Measurements from ENCODE around the gene SCARB1. TPM values are rescaled to one million over a fixed set of nuclear protein-coding genes. Genes with fewer than 3 reads are reported as not detected.

SCARB1 gene
- total RNA-seq, 4 donors from 2014 or later, result 15.3 to 55.3 (median 29.7) TPM

DNA sequence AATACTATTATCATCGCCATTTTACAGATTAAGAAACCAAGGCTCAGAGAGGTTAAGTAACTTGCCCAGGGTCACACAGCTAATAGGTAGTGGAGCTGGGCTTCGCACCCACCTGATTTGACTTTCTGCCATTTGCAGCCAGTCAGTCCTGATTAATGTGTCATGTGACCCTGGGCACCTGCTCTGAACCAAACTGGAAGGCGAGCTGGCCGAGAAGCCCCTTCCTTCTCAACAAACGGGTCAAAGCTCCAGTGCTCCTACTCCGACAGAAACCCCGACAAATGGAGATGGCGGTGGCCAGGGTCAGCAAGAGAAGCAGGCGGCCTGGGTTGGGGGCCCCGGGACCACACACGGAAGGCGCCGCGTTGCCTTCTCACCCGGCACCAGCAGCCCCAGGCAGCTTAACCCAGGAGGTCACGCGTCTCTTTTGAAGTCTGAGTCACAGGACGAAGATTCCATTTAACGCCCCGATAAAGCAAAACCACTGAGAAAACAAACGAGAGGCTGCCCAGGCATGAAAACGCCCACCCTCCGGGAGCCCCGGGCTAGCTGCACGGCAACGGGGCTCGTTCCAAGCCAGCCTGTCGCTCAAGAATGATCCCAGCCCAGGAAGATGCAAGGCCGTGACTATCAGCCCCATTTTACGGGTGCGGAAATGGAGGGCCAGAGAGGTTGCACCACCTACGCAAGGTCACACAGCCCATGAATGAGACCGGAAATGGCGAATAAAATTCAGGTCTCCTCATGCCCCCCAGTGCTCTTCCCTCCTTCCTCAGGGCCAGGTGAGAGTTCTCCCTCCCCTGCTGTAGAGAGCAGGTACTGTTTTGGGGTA lies 124.8 kb downstream of the SCARB1 start:
- Histone ChIP-seq H3K4me1 (peaks cover 0 to 53% (median 9%) of the 10 kb centered on the region in 4 donors), H3K27ac (no peak overlapping the region), H3K9me3 (no peaks in the 10 kb centered on the region), H3K36me3 (no peaks in the 10 kb centered on the region), H3K27me3 (no peaks in the 10 kb centered on the region), H3K4me3 (no peak overlapping the region)
- WGBS, 2 donors, result 64 to 65% methylated on average over 33 to 34 of the region's 34 CpGs
- DNase-seq (ENCODE audit: low spot score in 2 of 2), result no peak
- no peak for TF ChIP-seq POLR2A (IDR thresholded peaks at IDR 0.05)
- no peak for TF ChIP-seq EP300 (IDR thresholded peaks at IDR 0.05)
- no peak for TF ChIP-seq CTCF (IDR thresholded peaks at IDR 0.05)

DNA sequence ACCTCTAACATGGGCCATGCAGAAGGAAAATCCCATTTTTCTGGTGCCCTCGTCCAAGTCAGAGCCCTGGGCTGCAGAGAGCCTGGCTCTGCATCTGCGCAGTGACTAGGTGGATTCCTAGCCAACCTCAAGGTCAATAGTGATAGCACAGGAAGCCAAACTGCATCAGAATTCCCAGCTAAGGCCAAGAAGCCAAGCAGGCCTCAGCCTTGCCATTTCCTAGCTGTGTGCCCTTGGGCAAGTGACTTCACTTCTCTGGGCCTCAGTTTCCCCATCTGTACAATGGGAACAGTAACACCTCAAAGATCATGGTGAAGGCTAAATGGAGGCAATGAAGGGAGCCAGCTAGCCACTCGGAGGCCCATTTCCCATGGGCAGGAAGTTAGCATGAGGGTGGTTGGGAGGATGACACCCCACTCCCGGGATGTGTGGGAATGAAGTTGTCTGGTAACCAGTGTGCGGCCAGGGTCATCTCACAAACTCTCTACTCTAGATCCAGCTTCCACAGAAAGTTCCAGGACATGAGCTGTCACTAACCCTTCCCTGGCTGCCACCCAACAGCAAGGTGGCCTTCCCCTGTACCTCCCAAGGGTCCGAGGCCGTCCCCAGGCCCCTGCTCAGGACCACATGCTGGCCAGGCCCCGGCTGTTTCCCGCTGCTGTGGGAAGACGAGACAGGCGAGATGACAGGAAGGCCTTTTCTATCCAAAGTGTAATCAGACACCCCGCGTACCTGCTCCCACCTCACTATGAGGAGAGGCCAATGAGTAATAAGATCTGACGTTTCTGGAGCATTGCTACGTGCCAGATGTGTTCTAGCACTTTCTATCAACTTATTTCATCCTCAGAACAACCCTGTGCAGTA lies 125.7 kb downstream of the SCARB1 start:
- H3K4me3 ChIP-seq, result no peak overlapping the region
- no peak overlapping the region for H3K27ac ChIP-seq
- no peaks in the 10 kb centered on the region for H3K27me3 ChIP-seq
- no peak for DNase-seq (ENCODE audit: low spot score in 2 of 2)
- no peaks in the 10 kb centered on the region for H3K9me3 ChIP-seq
- 80 to 88% methylated on average over 10 to 14 of the region's 15 CpGs for WGBS, 2 donors
- H3K36me3 ChIP-seq, result no peaks in the 10 kb centered on the region
- peaks cover 0 to 49% (median 9%) of the 10 kb centered on the region in 4 donors for H3K4me1 ChIP-seq
- no peak for TF ChIP-seq EP300 (IDR thresholded peaks at IDR 0.05)

- H3K27ac ChIP-seq, result peak overlapping the region in 2 of 4 donors; percentile 59 to 75
- H3K27me3 ChIP-seq, result no peaks in the 10 kb centered on the region
- no peaks in the 10 kb centered on the region for H3K9me3 ChIP-seq
- no peak for DNase-seq (ENCODE audit: low spot score in 2 of 2)
- peak overlapping the region in 1 of 4 donors; percentile 33 for H3K4me3 ChIP-seq
- WGBS, 2 donors, result 63 to 64% methylated on average over 8 of the region's 8 CpGs
- peaks cover 0 to 48% (median 5%) of the 10 kb centered on the region in 4 donors for H3K4me1 ChIP-seq
- H3K36me3 ChIP-seq, result no peaks in the 10 kb centered on the region
- TF ChIP-seq EP300 (IDR thresholded peaks at IDR 0.05) (no peak), CTCF (IDR thresholded peaks at IDR 0.05) (no peak), POLR2A (IDR thresholded peaks at IDR 0.05) (no peak)
Measured at GRCh38 chr12:124737040-124737419, 126.6 kb downstream of the SCARB1 start.

- Histone ChIP-seq H3K27me3 (no peaks in the 10 kb centered on the region), H3K9me3 (no peaks in the 10 kb centered on the region), H3K27ac (peak overlapping the region in 3 of 4 donors; percentile 31 to 75 (median 59)), H3K36me3 (no peaks in the 10 kb centered on the region), H3K4me1 (peaks cover 0 to 46% (median 5%) of the 10 kb centered on the region in 4 donors), H3K4me3 (peak overlapping the region in 1 of 4 donors; percentile 33)
- WGBS, 2 donors, result 76 to 78% methylated on average over 27 of the region's 27 CpGs
- TF ChIP-seq EP300 (IDR thresholded peaks at IDR 0.05) (no peak), CTCF (IDR thresholded peaks at IDR 0.05) (no peak), POLR2A (IDR thresholded peaks at IDR 0.05) (no peak)
- no peak for DNase-seq (ENCODE audit: low spot score in 2 of 2)
Measured at GRCh38 chr12:124736115-124737039, 127.3 kb downstream of the SCARB1 start.

DNA sequence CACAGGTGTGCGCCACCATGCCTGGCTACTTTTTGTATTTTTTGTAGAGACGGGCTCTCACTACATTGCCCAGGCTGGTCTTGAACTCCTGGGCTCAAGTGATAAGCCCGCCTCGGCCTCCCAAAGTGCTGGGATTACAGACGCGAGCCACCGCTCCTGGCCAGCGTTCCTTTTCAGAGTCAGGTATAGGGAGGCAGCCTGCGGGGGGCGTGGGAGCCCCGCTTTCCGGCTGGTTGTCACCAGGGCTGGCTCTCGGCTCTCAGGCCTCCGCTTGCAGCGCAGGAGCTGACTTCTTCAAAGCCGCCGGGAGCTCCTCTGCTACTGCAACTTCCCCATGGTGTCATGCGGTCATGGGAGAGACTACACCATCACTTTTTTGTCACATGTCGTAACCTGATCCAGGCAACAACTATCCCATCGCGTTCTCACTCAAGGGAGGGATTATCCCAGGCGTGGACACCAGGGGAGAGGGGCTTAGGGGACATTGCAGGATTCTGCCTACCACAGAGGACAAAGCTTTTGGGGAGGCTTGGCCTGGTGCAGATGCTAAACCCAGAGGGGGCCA lies 129.4 kb downstream of the SCARB1 start:
- H3K27me3 ChIP-seq, result no peaks in the 10 kb centered on the region
- DNase-seq (ENCODE audit: low spot score in 2 of 2), result peak in 1 of 2 donors; percentile 55
- H3K36me3 ChIP-seq, result no peaks in the 10 kb centered on the region
- peak overlapping the region in 2 of 4 donors; percentile 65 to 75 for H3K27ac ChIP-seq
- H3K4me1 ChIP-seq, result peaks cover 0 to 43% (median 2%) of the 10 kb centered on the region in 4 donors
- TF ChIP-seq CTCF (IDR thresholded peaks at IDR 0.05) (peak in 1 of 5 experiments; percentile 18), EP300 (IDR thresholded peaks at IDR 0.05) (peak in 1 of 2 donors; percentile 69), POLR2A (IDR thresholded peaks at IDR 0.05) (no peak)
- WGBS, 2 donors, result 82 to 84% methylated on average over 13 to 22 of the region's 22 CpGs
- no peak overlapping the region for H3K4me3 ChIP-seq
- no peaks in the 10 kb centered on the region for H3K9me3 ChIP-seq

Measured in tibial nerve (tissue), 4 donors.